OCI-LY1 (cell line): ENCODE results near the gene ZDHHC16.

Experiments
- H2AFZ ChIP-seq: fragments of 200-600 bp; sonication (generic), shearing (Covaris generic); 2 replicates; pipeline ENCODE4 v1.6.0; 2014; ENCODE audit warnings: antibody characterized with exemption, mild to moderate bottlenecking, low read length
- H3F3A ChIP-seq: fragments of 200-600 bp; sonication (generic), shearing (Covaris generic); 2 replicates; pipeline ENCODE4 v1.6.0; 2014; ENCODE audit warnings: mild to moderate bottlenecking, antibody characterized with exemption, low read length, moderate library complexity; ENCODE audit not compliant: insufficient read depth
- H3K27ac ChIP-seq: fragments of 200-600 bp; sonication (generic); 2 replicates; pipeline ENCODE4 v1.5.1; 2014; ENCODE audit warnings: low read length, mixed run types, mild to moderate bottlenecking, low read depth; ENCODE audit not compliant: poor library complexity, severe bottlenecking
- H3K27me3 ChIP-seq: fragments of 200-600 bp; sonication (generic); 2 replicates; pipeline ENCODE4 v1.6.0; 2014; ENCODE audit warnings: antibody characterized with exemption, mild to moderate bottlenecking, low read length, moderate library complexity; ENCODE audit not compliant: insufficient read depth
- H3K36me3 ChIP-seq: fragments of 200-600 bp; sonication (generic); 2 replicates; pipeline ENCODE4 v1.6.1; 2014; ENCODE audit warnings: mild to moderate bottlenecking, antibody characterized with exemption, low read length, moderate library complexity, mixed read lengths; ENCODE audit not compliant: insufficient read depth
- H3K4me1 ChIP-seq: fragments of 200-600 bp; sonication (generic); 2 replicates; pipeline ENCODE4 v1.5.1; 2014; ENCODE audit warnings: mild to moderate bottlenecking, low read length, moderate library complexity; ENCODE audit not compliant: insufficient read depth, severe bottlenecking
- H3K4me2 ChIP-seq: fragments of 200-600 bp; sonication (generic), shearing (Covaris generic); 2 replicates; pipeline ENCODE4 v1.6.1; 2014; ENCODE audit warnings: low read length
- H3K4me3 ChIP-seq: fragments of 200-600 bp; sonication (generic); 2 replicates; pipeline ENCODE4 v1.5.1; 2014; ENCODE audit warnings: low read length, low read depth, mild to moderate bottlenecking, mixed read lengths; ENCODE audit not compliant: poor library complexity, severe bottlenecking
- H3K79me2 ChIP-seq: fragments of 200-600 bp; shearing (Covaris generic); 2 replicates; pipeline ENCODE4 v1.6.1; 2016; ENCODE audit warnings: mixed run types, low read length, mixed read lengths; ENCODE audit not compliant: insufficient read depth
- H3K9ac ChIP-seq: fragments of 200-600 bp; sonication (generic), shearing (Covaris generic); 2 replicates; pipeline ENCODE4 v1.6.1; 2014; ENCODE audit warnings: mild to moderate bottlenecking, low read length, mixed read lengths
- H3K9me2 ChIP-seq: fragments of 200-600 bp; sonication (generic), shearing (Covaris generic); 2 replicates; pipeline ENCODE4 v1.6.1; 2014; ENCODE audit warnings: low read depth, mild to moderate bottlenecking, low read length, mixed read lengths
- H3K9me3 ChIP-seq: fragments of 200-600 bp; shearing (Covaris generic); 2 replicates; pipeline ENCODE4 v1.6.1; 2014; ENCODE audit warnings: low read length, mixed read lengths
- H4K20me1 ChIP-seq: fragments of 200-600 bp; sonication (generic), shearing (Covaris generic); 2 replicates; pipeline ENCODE4 v1.6.0; 2016; ENCODE audit warnings: mild to moderate bottlenecking, low read length; ENCODE audit not compliant: insufficient read depth
- CTCF ChIP-seq: fragments of 200-600 bp; sonication (generic), shearing (Covaris generic); IDR thresholded peaks from 2 replicates; pipeline ENCODE4 v1.5.1; 2017; ENCODE audit warnings: mild to moderate bottlenecking, antibody characterized with exemption, low read length, moderate library complexity, mixed read lengths
- EZH2 ChIP-seq: fragments of 200-600 bp; sonication (generic), shearing (Covaris generic); IDR thresholded peaks from 2 replicates; pipeline ENCODE4 v1.8.0; 2017; ENCODE audit warnings: borderline replicate concordance, mixed run types, mild to moderate bottlenecking, antibody characterized with exemption, low read length, moderate library complexity, mixed read lengths

Gene ZDHHC16

GRCh38 chr10:97445357-97445721 lies 636 bp upstream of the ZDHHC16 start:
- H3K36me3 ChIP-seq = peaks cover 6% of the 10 kb centered on the region; the same call in 1 of the 2 replicates
- peak overlapping the region; percentile 94 for H3K4me2 ChIP-seq
- H3F3A ChIP-seq = no peaks in the 10 kb centered on the region
- no peaks in the 10 kb centered on the region for H3K27me3 ChIP-seq
- H3K4me1 ChIP-seq = peaks cover 27% of the 10 kb centered on the region
- H3K9me3 ChIP-seq = no peaks in the 10 kb centered on the region
- TF ChIP-seq CTCF = no peak
- TF ChIP-seq EZH2 = no peak
- no peak overlapping the region for H3K27ac ChIP-seq
- H4K20me1 ChIP-seq = no peaks in the 10 kb centered on the region
- H3K79me2 ChIP-seq = peaks cover 17% of the 10 kb centered on the region
- H2AFZ ChIP-seq = no peak overlapping the region
- H3K9ac ChIP-seq = peak overlapping the region; percentile 84
- peak overlapping the region; percentile 92 for H3K4me3 ChIP-seq
- H3K9me2 ChIP-seq = no peaks in the 10 kb centered on the region

- Histone ChIP-seq H3K4me1 (peaks cover 17% of the 10 kb centered on the region), H3K9me2 (no peaks in the 10 kb centered on the region), H3K27me3 (no peaks in the 10 kb centered on the region), H3K36me3 (peaks cover 24% of the 10 kb centered on the region), H4K20me1 (no peaks in the 10 kb centered on the region), H3K79me2 (peaks cover 10% of the 10 kb centered on the region), H3F3A (no peaks in the 10 kb centered on the region), H3K4me3 (no peak overlapping the region), H3K9ac (no peak overlapping the region), H3K27ac (no peak overlapping the region), H3K9me3 (no peaks in the 10 kb centered on the region), H3K4me2 (no peak overlapping the region), H2AFZ (no peak overlapping the region)
- TF ChIP-seq CTCF (no peak), EZH2 (no peak)
Measured at GRCh38 chr10:97450828-97451227, 4.9 kb downstream of the ZDHHC16 start.

- H3K9me2 ChIP-seq = no peaks in the 10 kb centered on the region
- no peak overlapping the region for H3K4me3 ChIP-seq
- no peak for TF ChIP-seq CTCF
- TF ChIP-seq EZH2 = no peak
- H2AFZ ChIP-seq = no peak overlapping the region
- no peak overlapping the region for H3K27ac ChIP-seq
- H3F3A ChIP-seq = no peaks in the 10 kb centered on the region
- H3K9ac ChIP-seq = no peak overlapping the region
- H3K36me3 ChIP-seq = peaks cover 31% of the 10 kb centered on the region
- peaks cover 9% of the 10 kb centered on the region for H3K79me2 ChIP-seq
- no peaks in the 10 kb centered on the region for H3K27me3 ChIP-seq
- H3K9me3 ChIP-seq = no peaks in the 10 kb centered on the region
- H4K20me1 ChIP-seq = no peaks in the 10 kb centered on the region
- H3K4me1 ChIP-seq = peaks cover 16% of the 10 kb centered on the region
- no peak overlapping the region for H3K4me2 ChIP-seq
Measured at GRCh38 chr10:97451605-97452004, 5.6 kb downstream of the ZDHHC16 start.
